ENCODE results near the gene PKD1.
"Not testable (repeated sequence)": the region's sequence is repeated elsewhere in the genome, so short reads cannot be mapped to it uniquely, and the experiment has no call there.

The PKD1 gene

GRCh38 chr16:2135770-2136490 lies at the start of gene PKD1:
TSS of gene PKD1 (minus strand) at chr16:2135898. CDS start at chr16:2135689, 209 bp downstream.
- Histone ChIP-seq H3K4me3 (ENCODE audit: low read depth, low read length) (peak within 1 kb of the TSS; percentile 76), H2AFZ (ENCODE audit: low read length, unreplicated experiment) (peak within 1 kb of the TSS; percentile 60)
- H3K4me1 ChIP-seq (ENCODE audit: control insufficient read depth, insufficient read depth, low read length, unreplicated experiment); H3K36me3 ChIP-seq (ENCODE audit: insufficient read depth, low read length); H3K27me3 ChIP-seq (ENCODE audit: insufficient read depth, low read length); H3K27ac ChIP-seq (ENCODE audit: low read depth, low read length); H3K79me2 ChIP-seq (ENCODE audit: control insufficient read depth, insufficient read depth, low read length, unreplicated experiment): not testable (repeated sequence)

- H3K4me1 ChIP-seq (ENCODE audit: control insufficient read depth, insufficient read depth, low read length, unreplicated experiment) = no peaks in the 10 kb centered on the region
- no peak overlapping the region for H3K4me3 ChIP-seq (ENCODE audit: low read depth, low read length)
- H2AFZ ChIP-seq (ENCODE audit: low read length, unreplicated experiment) = no peak overlapping the region
- no peaks in the 10 kb centered on the region for H3K27me3 ChIP-seq (ENCODE audit: insufficient read depth, low read length)
- H3K79me2 ChIP-seq (ENCODE audit: control insufficient read depth, insufficient read depth, low read length, unreplicated experiment) = no peaks in the 10 kb centered on the region
- H3K27ac ChIP-seq (ENCODE audit: low read depth, low read length) = no peak overlapping the region
- H3K36me3 ChIP-seq (ENCODE audit: insufficient read depth, low read length) = no peaks in the 10 kb centered on the region
Observed at GRCh38 chr16:2184962-2185361, 49.3 kb upstream of the PKD1 start.

DNA sequence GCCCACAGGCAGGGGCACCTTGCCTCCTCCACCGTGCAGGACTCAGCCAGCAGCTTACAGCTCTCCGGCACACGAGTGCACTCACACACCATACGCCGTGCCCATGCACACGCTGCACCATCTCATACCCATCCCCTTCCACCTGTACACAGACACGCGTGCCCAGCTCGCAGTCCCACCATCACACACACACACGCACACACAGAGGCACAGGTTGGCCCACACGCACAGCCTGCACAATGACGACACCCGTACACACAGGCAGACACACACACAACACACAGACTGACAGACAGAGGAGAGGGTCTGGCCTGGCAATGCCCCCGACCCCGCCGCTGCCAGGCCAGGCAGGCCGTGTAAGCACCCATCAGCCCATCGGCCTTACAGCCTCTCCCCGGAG lies 48.6 kb upstream of the PKD1 start:
- Histone ChIP-seq H3K79me2 (ENCODE audit: control insufficient read depth, insufficient read depth, low read length, unreplicated experiment) (no peaks in the 10 kb centered on the region), H3K27me3 (ENCODE audit: insufficient read depth, low read length) (no peaks in the 10 kb centered on the region)

DNA sequence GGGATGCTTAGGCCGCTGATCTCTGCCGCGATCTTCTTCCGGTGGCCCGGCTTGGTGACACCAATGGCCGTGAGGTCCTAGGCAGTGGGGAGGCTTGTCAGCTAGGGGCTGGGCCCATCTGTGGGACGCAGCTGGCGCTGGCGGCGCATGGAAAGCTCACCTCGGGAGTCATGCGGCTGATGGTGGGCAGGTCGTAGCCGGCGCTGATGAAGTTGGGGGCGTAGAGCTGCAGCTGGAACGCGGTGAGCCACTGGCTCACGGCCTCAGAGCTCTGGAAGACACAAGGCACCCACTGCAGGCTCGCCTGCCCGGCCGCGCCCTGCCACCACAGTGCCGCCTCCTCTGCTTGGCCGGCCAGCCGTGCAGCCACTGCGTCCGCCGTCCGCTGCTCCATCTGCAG lies 48.0 kb upstream of the PKD1 start:
- Histone ChIP-seq H3K27ac (ENCODE audit: low read depth, low read length) (no peak overlapping the region), H3K36me3 (ENCODE audit: insufficient read depth, low read length) (no peaks in the 10 kb centered on the region), H3K27me3 (ENCODE audit: insufficient read depth, low read length) (no peaks in the 10 kb centered on the region), H3K4me1 (ENCODE audit: control insufficient read depth, insufficient read depth, low read length, unreplicated experiment) (no peaks in the 10 kb centered on the region), H3K4me3 (ENCODE audit: low read depth, low read length) (no peak overlapping the region), H2AFZ (ENCODE audit: low read length, unreplicated experiment) (no peak overlapping the region), H3K79me2 (ENCODE audit: control insufficient read depth, insufficient read depth, low read length, unreplicated experiment) (no peaks in the 10 kb centered on the region)

More for the DNA sequence above, 48.6 kb upstream of the PKD1 start:
- Histone ChIP-seq H3K27ac (ENCODE audit: low read depth, low read length) (no peak overlapping the region), H3K4me3 (ENCODE audit: low read depth, low read length) (no peak overlapping the region), H2AFZ (ENCODE audit: low read length, unreplicated experiment) (no peak overlapping the region), H3K36me3 (ENCODE audit: insufficient read depth, low read length) (no peaks in the 10 kb centered on the region), H3K4me1 (ENCODE audit: control insufficient read depth, insufficient read depth, low read length, unreplicated experiment) (no peaks in the 10 kb centered on the region)

DNA sequence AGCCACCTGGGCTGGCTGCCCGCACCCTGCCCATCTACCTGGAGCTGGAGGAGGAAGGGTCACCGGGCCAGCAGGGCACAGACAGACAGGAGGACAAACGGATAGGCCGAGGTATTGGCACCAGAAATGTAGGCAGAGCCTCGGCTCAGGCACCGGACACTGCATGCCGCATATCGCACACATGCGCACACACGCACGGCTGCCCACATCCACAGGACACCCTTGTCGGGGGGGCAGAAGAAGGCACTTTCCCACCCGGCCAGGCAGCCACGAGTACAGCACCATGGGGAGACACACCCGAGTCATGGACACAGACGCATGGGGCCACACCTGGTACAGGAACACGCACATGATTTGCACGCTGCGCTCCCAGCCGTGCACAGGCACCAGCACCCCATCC lies 46.3 kb upstream of the PKD1 start:
- Histone ChIP-seq H3K4me1 (ENCODE audit: control insufficient read depth, insufficient read depth, low read length, unreplicated experiment) (no peaks in the 10 kb centered on the region), H3K27ac (ENCODE audit: low read depth, low read length) (no peak overlapping the region), H3K27me3 (ENCODE audit: insufficient read depth, low read length) (no peaks in the 10 kb centered on the region), H3K79me2 (ENCODE audit: control insufficient read depth, insufficient read depth, low read length, unreplicated experiment) (no peaks in the 10 kb centered on the region), H3K4me3 (ENCODE audit: low read depth, low read length) (no peak overlapping the region), H2AFZ (ENCODE audit: low read length, unreplicated experiment) (no peak overlapping the region), H3K36me3 (ENCODE audit: insufficient read depth, low read length) (peaks cover 9% of the 10 kb centered on the region; the same call in 1 of the 2 replicates)

- Histone ChIP-seq H3K27ac (ENCODE audit: low read depth, low read length) (no peak overlapping the region), H3K4me1 (ENCODE audit: control insufficient read depth, insufficient read depth, low read length, unreplicated experiment) (no peaks in the 10 kb centered on the region)
Observed at GRCh38 chr16:2180962-2181923, 45.5 kb upstream of the PKD1 start.

DNA sequence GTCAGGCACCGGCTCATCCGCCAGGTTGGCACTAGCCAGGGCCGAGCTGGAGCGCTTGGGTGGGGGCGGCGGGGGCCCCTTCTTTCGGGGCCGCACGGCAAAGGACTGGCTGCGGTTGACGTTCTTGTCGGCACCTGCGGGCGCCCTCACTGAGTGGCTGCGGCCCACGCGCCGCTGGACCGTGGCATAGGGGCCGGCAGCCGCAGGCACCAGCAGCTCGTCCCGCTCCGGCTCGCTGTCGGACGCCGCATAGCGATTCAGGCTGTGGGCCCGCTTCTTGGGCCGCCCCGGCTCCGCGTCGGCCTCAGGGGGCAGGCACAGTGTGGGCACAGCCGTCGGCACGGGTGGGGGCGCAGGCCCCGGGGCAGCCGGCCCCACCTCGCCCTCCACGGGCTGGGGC lies 44.8 kb upstream of the PKD1 start:
- Histone ChIP-seq H3K4me3 (ENCODE audit: low read depth, low read length) (no peak overlapping the region), H3K36me3 (ENCODE audit: insufficient read depth, low read length) (peaks cover 14% of the 10 kb centered on the region; the same call in 1 of the 2 replicates), H3K27me3 (ENCODE audit: insufficient read depth, low read length) (no peaks in the 10 kb centered on the region), H3K79me2 (ENCODE audit: control insufficient read depth, insufficient read depth, low read length, unreplicated experiment) (no peaks in the 10 kb centered on the region), H3K4me1 (ENCODE audit: control insufficient read depth, insufficient read depth, low read length, unreplicated experiment) (no peaks in the 10 kb centered on the region), H2AFZ (ENCODE audit: low read length, unreplicated experiment) (no peak overlapping the region), H3K27ac (ENCODE audit: low read depth, low read length) (no peak overlapping the region)

More at GRCh38 chr16:2180962-2181923, 45.5 kb upstream of the PKD1 start:
- Histone ChIP-seq H3K36me3 (ENCODE audit: insufficient read depth, low read length) (peaks cover 9% of the 10 kb centered on the region; the same call in 1 of the 2 replicates), H3K27me3 (ENCODE audit: insufficient read depth, low read length) (no peaks in the 10 kb centered on the region), H3K79me2 (ENCODE audit: control insufficient read depth, insufficient read depth, low read length, unreplicated experiment) (no peaks in the 10 kb centered on the region), H3K4me3 (ENCODE audit: low read depth, low read length) (no peak overlapping the region), H2AFZ (ENCODE audit: low read length, unreplicated experiment) (no peak overlapping the region)

DNA sequence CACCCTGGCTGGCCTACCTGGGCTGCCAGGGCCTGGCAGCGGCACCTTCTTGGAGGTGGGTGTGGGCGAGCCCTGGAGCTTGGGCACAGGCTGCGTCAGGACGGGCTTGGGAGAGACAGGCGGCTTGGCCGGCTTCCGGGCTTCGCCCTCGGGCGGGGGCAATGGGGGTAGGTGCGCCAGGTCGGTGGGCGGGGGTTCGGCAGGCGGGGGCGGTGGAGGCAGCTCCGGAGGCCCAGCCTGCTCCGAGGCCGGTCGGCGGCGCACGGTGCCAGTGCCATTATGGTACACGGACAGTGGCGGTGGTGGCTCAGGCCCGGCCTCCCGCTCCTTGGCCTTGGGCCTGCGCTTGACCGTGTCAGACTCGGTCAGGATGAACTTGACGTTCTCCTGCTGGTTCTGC lies 43.9 kb upstream of the PKD1 start:
- H3K36me3 ChIP-seq (ENCODE audit: insufficient read depth, low read length) = peaks cover 14% of the 10 kb centered on the region; the same call in 1 of the 2 replicates
- no peaks in the 10 kb centered on the region for H3K27me3 ChIP-seq (ENCODE audit: insufficient read depth, low read length)
- H3K27ac ChIP-seq (ENCODE audit: low read depth, low read length) = no peak overlapping the region
- no peak overlapping the region for H3K4me3 ChIP-seq (ENCODE audit: low read depth, low read length)
- no peaks in the 10 kb centered on the region for H3K79me2 ChIP-seq (ENCODE audit: control insufficient read depth, insufficient read depth, low read length, unreplicated experiment)
- H3K4me1 ChIP-seq (ENCODE audit: control insufficient read depth, insufficient read depth, low read length, unreplicated experiment) = no peaks in the 10 kb centered on the region
- H2AFZ ChIP-seq (ENCODE audit: low read length, unreplicated experiment) = no peak overlapping the region

DNA sequence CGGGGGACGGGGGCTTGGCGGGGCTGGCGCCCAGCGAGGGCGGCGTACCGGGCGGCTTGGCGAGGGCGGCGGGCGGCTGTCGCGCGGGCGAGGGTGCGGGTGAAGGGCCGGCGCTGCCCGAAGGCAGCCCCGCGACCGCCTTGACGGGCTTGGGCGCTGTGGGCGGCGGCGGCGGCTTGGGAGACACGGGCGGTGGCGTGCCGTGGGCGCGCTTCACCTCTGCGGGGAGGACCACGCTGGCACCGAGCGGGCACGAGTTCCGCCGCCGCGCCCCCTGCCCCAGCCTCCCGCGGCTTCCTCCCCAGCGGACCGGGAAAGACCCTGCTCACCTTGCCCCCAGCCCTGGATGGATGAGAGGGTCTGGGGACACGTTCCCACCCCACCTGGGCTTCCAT lies 43.4 kb upstream of the PKD1 start:
- no peak overlapping the region for H3K27ac ChIP-seq (ENCODE audit: low read depth, low read length)
- no peak overlapping the region for H3K4me3 ChIP-seq (ENCODE audit: low read depth, low read length)
- no peaks in the 10 kb centered on the region for H3K4me1 ChIP-seq (ENCODE audit: control insufficient read depth, insufficient read depth, low read length, unreplicated experiment)
- peaks cover 14% of the 10 kb centered on the region; the same call in 1 of the 2 replicates for H3K36me3 ChIP-seq (ENCODE audit: insufficient read depth, low read length)
- H3K27me3 ChIP-seq (ENCODE audit: insufficient read depth, low read length) = no peaks in the 10 kb centered on the region
- no peak overlapping the region for H2AFZ ChIP-seq (ENCODE audit: low read length, unreplicated experiment)
- H3K79me2 ChIP-seq (ENCODE audit: control insufficient read depth, insufficient read depth, low read length, unreplicated experiment) = no peaks in the 10 kb centered on the region

GRCh38 chr16:2178321-2179106 lies 42.8 kb upstream of the PKD1 start:
- Histone ChIP-seq H3K4me1 (ENCODE audit: control insufficient read depth, insufficient read depth, low read length, unreplicated experiment) (no peaks in the 10 kb centered on the region), H3K27ac (ENCODE audit: low read depth, low read length) (no peak overlapping the region), H3K4me3 (ENCODE audit: low read depth, low read length) (no peak overlapping the region), H3K36me3 (ENCODE audit: insufficient read depth, low read length) (peaks cover 14% of the 10 kb centered on the region; the same call in 1 of the 2 replicates), H3K79me2 (ENCODE audit: control insufficient read depth, insufficient read depth, low read length, unreplicated experiment) (no peaks in the 10 kb centered on the region), H3K27me3 (ENCODE audit: insufficient read depth, low read length) (no peaks in the 10 kb centered on the region), H2AFZ (ENCODE audit: low read length, unreplicated experiment) (no peak overlapping the region)
